HG03025 (cell line): ENCODE results near the gene FAM168A.

Source experiments
- ATAC-seq: cut with Tn5 transposase; IDR thresholded peaks from one replicate; pipeline ENCODE4 v1.9.1; 2021; ENCODE audit warnings: mild to moderate bottlenecking, moderate library complexity; ENCODE audit not compliant: unreplicated experiment, low FRiP score

The FAM168A gene

DNA sequence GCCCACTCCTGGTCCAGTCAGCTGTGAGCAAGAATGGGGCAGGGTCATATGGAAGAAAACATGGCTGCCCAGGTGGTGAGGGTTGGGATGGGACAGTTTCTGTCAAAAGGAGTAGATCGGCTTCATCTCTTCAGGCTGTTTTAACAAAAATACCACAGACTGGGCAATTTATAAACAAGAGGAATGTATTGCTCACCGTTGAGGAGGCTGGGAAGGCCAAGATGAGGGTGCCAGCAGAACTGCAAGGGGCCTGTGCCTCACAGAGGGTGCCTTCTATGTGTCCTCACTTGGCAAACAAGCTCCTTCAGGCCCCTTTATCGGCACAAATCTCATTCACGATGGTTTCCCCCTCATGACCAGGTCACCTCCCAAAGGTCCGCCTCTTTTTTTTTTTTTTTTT is 239.8 kb downstream of the FAM168A start:
- no peak for ATAC-seq

DNA sequence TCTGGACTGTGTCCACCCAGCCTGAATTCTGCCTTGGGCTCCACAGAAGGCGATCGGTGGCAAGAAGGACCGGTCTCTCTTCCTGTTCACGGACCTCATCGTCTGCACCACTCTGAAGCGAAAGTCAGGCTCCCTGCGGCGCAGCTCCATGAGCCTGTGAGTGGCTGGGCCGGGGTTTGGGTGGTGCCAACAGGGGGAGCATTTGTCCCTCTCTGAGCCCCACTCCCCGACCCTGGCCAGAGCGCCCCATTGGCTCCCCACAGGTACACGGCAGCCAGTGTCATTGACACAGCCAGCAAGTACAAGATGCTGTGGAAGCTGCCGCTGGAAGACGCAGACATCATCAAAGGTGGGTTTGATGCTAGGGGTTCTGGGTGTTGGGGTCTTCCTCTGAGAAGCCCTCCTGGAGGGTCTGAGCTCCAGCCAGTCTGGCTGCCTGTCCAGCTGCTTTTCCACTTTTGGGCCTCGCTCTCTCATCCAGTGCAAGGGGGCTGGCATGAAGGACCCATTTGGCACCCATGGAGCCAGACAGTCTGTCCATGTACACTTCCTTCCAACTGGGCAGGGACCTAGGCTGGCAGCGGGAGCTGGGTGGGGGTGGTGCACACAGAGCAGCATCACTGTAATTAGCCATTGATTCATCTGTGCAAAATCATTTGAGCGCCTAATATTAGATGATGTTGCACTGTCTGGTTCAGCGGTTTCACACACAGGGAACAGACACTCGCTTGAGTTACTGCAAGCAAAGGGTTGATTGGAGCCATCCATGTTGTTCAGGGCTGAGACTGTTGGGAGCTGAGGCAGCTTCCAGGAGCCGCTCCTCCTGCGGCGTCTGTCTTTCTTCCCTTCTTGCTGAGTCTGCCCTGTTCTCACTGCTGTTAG is 240.7 kb downstream of the FAM168A start:
- ATAC-seq, result no peak

- ATAC-seq, result no peak
Measured at GRCh38 chr11:73355109-73355508, 242.8 kb downstream of the FAM168A start.

GRCh38 chr11:73353422-73353821 is 244.5 kb downstream of the FAM168A start:
- ATAC-seq, result no peak

GRCh38 chr11:73350908-73351636 is 246.8 kb downstream of the FAM168A start:
- no peak for ATAC-seq
